IPS DF 4.7 (cell line): ENCODE results near the gene TBC1D12.
"Not testable (repeated sequence)": the region's sequence is repeated elsewhere in the genome, so short reads cannot be mapped to it uniquely, and the experiment has no call there.

Experiments used
- DNase-seq: peaks from one replicate; pipeline ENCODE4 v3.0.0-alpha.2; 2013; ENCODE audit warnings: low spot score; ENCODE audit errors: extremely low read depth

The TBC1D12 gene

GRCh38 chr10:94542282-94542681 is 139.9 kb downstream of the TBC1D12 start:
- not testable (repeated sequence) for DNase-seq

DNA sequence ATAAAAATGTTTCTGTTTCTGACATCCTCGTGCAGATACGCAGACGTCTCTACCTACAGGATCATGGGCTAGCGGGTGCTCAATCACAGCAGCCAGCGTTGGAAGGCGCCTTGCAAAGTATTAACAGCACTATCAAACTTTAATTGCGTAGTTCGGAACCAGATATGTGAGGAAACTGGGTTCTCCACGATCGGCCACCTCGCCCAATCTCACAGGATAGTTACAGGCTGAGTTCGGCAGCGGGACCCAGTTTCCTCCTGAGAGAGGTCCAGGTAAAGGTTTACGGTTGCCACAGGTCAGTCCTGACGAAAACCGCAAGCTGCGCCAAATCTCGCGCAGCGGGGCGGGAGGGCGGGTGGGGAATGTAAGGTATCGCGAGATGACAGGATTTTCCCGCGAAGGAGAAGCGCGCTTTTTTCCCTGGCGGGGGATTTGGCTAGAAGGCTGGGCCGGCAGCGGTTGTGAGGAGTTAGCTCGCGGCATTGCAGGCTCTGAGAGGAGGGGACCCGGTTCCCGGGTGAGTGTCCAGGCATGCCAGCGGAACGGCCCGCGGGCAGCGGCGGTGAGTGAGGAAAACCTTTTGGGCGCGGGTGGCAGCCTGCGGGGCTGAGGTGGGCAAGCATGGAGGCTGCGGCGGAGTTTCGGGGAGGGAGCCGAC is 143.2 kb downstream of the TBC1D12 start, which contains the start of gene HELLS:
HELLS (plus strand) TSS at position 398 of the 658 bp plus-strand sequence; CDS start at position 532, 134 bp downstream.
- DNase-seq = peak; percentile 71

DNA sequence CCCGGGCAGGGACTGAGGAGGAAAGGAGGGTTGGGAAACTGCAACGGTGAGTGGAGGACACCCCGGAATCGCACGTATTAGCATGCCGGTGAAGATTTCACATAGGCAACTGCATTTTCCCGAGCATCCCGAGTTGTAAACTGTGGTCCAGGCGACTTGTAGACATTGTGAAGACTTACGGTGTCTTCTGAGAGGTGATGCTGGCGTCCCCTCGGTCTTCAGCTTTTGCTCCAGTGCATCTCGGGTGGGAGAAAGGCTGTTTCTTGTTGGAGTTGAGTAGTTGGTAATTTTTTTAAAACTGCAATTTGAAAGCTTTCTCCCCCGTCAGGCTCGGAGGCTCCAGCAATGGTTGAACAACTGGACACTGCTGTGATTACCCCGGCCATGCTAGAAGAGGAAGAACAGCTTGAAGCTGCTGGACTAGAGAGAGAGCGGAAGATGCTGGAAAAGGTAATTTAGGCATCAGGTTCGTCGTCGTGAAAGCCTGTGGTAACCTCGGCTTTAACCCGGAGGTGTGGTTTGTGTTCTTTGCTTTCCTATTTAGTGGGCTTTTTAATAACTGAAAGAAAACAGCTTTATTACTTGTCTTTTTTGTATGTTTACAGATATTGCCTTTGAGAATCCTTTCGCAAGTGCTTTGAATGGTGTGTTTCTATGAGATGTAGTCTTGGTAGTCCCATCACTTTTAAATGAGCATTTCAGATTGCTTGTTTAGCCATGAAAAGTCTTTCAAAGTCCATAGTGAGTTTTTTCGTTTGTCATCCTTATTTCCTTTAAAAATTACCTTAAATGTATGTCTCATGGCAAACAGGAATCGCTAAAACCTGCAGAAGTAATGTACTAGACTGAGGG is 143.9 kb downstream of the TBC1D12 start:
- DNase-seq = no peak

DNA sequence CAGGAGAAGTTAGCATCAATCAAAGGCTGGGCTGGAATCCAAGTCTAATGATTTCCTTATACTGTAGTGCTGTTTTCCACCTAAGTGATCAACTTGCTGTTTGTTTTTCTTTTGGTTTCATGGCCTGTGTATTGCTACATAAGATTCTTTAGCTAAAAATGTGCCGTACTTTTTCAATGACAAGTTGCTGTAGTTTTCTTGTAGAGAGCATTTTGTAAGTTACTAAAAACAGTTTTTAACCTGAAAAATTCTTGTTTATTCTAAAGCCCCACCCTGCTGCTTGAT is 144.5 kb downstream of the TBC1D12 start:
- no peak for DNase-seq

DNA sequence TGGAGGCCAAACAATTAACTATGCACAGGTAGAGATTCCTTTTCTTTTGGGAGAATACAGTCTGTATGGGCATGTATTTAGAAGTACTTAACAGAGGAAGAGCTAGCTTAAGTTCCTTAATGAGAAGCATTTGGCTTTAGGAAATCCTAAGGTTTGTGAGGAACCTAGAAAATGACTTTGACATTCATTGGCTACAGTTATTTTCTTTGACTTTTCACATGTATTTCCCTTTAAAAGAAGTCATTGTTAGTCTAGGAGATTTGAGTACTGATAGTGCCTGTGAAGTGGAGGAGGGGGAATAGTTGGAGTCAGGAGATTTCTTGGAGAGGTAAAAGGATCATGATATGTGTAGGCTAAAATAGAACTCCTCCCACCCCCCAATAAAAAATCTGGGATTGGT is 146.9 kb downstream of the TBC1D12 start:
- DNase-seq = no peak

- DNase-seq = not testable (repeated sequence)
Observed at GRCh38 chr10:94567714-94568307, 165.5 kb downstream of the TBC1D12 start.

DNA sequence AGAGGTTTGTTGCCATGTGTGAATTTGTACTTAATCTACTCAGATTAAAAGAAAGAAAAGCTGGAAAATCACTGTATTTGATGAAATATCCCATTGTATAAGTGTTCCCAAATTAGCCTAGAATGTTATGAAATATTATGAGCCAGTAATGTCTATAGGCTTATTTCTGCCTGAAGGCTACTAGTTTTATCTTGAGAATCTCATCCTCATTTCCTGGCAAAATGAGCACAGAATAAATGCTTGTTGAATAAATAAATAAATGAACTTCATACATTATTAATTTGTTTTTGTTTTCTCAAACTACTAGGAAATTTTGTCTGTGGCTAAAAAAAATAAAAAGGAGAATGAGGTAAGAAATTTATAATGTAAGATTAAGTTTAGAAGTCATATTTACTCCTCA is 168.7 kb downstream of the TBC1D12 start:
- DNase-seq = no peak

GRCh38 chr10:94571528-94571927 is 169.2 kb downstream of the TBC1D12 start:
- no peak for DNase-seq

DNA sequence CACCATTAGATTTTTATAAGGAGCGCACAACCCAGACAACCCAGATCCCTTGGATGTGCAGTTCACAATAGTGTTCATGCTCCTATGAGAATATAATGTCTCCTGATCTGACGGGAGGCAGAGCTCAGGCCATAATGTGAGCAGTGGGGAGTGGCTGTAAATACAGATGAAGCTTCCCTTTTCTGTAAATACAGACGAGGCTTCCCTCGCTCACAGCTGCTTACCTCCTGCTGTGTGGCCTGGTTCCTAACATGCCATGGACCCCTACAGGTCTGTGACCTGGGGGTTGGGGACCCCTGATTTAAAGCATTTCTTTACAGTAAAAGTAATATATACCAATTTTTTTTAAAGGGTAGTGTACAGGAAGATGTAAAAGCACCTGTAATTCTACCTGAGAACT is 176.4 kb downstream of the TBC1D12 start:
- DNase-seq = no peak

DNA sequence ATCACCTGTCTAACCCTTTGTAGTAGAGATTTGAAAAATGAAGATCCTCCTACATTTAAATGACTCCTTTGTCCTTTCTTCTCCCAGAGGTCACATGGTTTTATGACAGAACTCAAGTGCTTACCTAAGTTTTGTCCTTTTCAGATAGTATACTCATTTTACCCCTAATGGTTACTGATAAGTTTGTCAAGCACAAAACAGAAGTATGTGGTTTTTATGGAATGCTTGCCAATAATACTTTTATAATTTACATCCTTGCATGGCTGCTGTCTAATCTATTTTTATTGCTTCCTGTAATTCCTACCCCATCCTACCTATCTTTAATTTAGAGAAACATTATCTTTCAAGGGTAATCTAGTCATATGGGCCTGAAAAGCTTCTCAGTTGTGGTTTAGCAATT is 180.8 kb downstream of the TBC1D12 start:
- DNase-seq = no peak
